Fibroblast of pulmonary artery (primary cell): Measurements from ENCODE around the gene DECR2.

Source experiments
- DNase-seq: peaks from one replicate; pipeline ENCODE4 v3.0.0-alpha.2; 2010; ENCODE audit warnings: low read depth
- H3K4me3 ChIP-seq: replicated peaks from 2 replicates; pipeline ENCODE4 v1.5.1; 2011; ENCODE audit warnings: low read depth, mild to moderate bottlenecking, control low read depth, low read length, moderate library complexity
- TF ChIP-seq, protein P1 (sequence below): IDR thresholded peaks from 2 replicates; pipeline ENCODE4 v1.5.1; 2011; ENCODE audit warnings: mild to moderate bottlenecking, control low read depth, low read length, inconsistent platforms; ENCODE audit errors: missing control alignments

Gene DECR2

DNA sequence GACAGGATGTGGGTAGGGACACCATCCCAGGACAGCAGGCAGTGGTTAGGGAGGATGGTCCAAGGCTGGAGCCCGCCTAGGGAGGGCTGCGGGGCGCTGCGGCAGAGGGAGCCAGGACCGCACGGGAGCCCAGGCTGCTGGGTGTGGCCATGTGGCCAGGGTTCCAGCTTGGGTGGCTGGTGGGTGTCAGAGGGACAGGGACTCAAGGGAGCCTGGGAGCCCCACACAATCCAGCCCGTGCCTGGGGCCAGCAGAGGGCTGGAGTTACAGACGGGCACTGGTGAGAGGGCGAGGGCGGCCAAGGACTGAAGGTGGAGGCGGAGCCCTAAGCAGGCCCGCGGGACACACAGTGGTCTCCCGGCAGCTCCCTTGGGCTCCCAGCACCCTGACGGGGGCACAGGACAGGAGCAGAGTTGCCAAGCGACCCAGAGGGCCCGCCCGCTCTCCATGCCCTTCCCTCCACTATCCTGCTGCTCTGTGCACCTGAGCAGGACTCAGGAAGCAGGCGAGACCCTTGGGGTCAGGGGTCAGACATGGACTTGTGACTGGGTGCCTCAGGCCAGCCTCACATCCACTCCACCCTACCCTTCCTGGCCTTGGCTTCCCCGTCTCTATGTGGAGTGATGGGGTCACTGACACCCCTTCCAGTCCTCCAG is 38.4 kb upstream of the DECR2 start:
- DNase-seq, result no peak
- TF ChIP-seq, protein P1, sequence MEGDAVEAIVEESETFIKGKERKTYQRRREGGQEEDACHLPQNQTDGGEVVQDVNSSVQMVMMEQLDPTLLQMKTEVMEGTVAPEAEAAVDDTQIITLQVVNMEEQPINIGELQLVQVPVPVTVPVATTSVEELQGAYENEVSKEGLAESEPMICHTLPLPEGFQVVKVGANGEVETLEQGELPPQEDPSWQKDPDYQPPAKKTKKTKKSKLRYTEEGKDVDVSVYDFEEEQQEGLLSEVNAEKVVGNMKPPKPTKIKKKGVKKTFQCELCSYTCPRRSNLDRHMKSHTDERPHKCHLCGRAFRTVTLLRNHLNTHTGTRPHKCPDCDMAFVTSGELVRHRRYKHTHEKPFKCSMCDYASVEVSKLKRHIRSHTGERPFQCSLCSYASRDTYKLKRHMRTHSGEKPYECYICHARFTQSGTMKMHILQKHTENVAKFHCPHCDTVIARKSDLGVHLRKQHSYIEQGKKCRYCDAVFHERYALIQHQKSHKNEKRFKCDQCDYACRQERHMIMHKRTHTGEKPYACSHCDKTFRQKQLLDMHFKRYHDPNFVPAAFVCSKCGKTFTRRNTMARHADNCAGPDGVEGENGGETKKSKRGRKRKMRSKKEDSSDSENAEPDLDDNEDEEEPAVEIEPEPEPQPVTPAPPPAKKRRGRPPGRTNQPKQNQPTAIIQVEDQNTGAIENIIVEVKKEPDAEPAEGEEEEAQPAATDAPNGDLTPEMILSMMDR, result no peak
- H3K4me3 ChIP-seq, result no peak overlapping the region

DNA sequence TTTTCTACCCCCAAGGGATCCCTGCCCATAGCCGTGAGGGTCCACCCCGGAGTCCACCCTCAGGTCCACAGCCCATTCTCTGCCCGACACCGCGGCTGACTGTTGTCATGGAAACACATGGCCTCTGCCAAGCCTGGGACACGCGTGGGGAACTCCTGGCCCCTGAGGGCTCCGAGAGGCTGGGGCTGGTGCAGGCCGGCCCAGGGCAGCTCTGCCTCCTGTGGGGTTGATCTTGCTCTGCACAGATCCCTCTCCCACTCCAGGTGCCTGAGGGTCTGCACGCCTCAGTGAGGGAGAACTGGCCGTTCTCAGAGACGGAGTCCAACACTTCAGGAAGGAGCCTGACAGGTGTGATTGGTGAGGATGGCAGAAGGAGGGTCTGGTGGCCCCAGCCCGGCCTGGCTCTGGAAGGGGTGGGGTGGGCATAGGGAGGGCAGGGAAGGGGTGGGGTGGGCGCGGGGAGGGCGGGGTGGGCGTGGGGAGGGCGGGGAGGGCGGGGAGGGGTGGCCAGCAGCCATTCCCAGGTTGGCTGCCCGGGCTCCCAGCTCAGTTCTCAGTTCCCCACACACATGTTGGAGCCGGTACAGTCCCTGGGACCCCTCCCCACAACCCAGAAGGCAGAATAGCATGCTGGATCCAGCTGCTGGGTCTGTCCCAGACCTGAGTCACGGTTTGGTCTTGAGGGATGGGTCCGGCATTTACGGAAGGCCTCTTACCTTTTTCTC is 37.8 kb upstream of the DECR2 start:
- DNase-seq, result no peak
- TF ChIP-seq, protein P1, result no peak
- no peak overlapping the region for H3K4me3 ChIP-seq

DNA sequence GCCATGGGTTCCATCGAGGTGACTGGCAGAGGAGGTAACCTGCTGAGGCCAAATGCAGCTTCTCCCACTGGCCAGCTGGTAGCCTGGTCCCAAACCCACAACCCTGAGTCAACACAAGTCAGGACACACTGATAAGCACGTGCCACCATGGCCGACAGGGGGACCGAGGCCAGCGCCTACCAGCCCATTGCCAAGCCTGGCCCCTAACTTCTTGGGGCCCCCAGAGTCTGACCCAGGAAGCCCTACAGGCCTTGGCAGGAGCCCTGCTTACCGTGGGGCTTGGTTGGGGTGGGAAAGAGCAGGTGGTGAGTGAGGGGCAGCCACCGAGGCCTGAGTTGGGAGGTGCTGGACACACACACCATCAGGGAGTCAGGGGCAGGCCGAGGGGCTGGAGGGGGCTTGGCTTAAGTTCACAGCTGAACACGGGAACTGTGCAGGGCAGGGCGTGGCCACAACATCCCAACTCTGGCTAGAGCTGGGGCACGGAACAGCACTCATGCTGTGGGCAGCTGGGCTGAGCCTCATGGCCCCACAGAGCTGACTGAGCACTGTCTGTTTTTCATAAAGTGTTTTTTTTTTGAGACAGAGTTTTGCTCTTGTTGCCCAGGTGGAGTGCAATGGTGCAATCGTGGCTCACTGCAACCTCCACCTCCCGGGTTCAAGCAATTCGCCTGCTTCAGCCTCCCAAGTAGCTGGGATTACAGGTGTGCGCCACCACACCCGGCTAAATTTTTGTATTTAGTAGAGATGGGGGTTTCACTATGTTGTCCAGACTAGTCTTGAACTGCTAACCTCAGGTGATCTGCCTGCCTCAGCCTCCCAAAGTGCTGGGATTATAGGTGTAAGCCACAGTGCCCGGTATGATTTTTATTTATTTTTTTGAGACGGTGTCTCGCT is 36.8 kb upstream of the DECR2 start:
- TF ChIP-seq, protein P1, result no peak
- no peak overlapping the region for H3K4me3 ChIP-seq
- no peak for DNase-seq

DNA sequence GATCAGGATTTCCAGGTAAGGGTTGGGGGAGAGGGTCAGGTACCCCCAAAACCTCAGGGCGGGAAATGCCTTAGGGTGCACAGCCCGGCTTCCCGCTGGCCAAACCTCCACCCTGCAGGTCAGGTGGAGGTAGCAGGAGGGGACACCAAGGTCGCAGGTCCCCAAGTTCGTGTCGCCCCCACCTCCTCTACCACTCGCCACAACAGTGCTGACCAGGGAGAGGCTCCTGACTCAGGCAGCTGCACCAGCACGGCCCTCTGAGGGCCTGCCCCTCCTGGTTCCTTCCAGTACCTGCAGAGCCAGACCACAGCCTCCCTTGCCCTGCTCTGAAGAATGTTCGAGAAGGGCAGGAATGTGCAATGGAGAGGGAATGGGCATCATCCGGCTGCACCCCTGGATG is 35.2 kb upstream of the DECR2 start:
- no peak for DNase-seq
- TF ChIP-seq, protein P1, result no peak
- no peak overlapping the region for H3K4me3 ChIP-seq

DNA sequence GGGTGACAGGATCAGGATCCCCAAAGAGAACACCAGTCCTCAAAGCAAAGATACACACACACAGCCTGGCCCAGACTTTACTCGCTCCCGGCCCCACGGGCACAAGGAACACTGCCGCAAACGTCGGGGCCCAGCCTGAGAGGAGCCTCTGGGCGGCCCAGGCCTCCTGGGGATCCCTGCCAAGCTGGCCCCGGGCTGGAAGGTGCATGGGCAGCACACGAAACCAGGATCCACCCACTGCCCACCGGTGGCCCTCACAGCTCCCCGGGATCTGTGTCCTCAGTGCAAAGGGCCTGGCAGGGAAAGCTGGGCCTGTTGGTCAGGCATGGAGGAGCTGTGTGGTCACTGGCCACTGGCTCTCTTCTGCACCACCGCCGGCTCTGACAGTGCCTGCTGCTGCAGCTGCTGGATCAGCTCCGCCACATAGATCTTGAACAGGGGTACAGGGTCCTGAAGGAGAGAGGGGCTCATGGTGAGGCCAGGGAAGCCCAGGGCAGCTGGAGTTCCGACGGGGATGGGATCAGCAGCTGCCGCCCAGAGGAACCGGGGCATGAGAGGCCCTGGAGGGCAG is 34.3 kb upstream of the DECR2 start:
- no peak for DNase-seq
- TF ChIP-seq, protein P1, result no peak
- H3K4me3 ChIP-seq, result no peak overlapping the region

DNA sequence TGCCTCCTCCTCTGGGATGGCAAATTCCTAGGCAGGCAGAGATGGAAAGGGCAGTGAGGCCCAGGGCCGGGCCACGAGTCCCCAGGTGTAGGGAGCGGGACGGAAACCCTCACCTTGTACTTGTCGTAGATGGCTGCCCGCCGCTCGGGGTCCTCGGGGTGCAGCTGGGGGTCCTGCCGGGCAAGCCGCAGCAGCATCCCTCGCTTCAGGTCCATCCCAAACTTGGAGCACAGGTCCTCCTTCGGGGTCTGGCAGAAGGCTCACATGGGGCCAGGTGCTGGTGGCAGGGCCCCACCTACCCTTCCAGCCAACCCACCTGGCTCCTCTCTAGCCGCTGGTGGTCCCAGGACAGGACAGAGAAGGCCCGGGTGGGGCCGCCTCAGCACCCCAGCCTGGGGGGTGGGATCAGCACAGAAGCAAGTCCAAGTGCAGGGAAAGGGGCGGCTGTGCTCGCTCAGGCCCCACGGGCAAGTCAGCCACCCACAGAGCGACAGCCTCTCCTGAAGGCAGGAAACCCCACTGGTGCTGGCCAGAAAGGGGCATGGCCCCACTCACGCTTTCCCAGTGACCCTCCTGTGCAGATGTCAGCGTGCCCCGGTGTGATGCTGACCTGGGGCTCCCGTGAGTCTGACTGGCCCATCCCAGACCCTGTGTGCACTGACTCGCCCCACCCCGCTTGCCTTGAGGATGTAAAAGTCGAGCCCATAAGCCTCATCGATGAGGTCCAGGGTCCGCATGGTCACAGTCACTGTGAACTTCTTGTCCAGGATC is 33.1 kb upstream of the DECR2 start:
- DNase-seq, result no peak
- TF ChIP-seq, protein P1, result no peak
- H3K4me3 ChIP-seq, result no peak overlapping the region
